Adrenal gland (tissue), 5 donors: ENCODE data around the gene INPP4B.

ENCODE experiments used
- POLR2A ChIP-seq, 2 donors: fragments of 450-650 bp; IDR thresholded peaks; one replicate each; pipeline ENCODE4 v1.6.1; 2017; ENCODE audit warnings: antibody characterized with exemption in 2 of 2, mild to moderate bottlenecking in 2 of 2, moderate library complexity in 1 of 2
- TF ChIP-seq, protein P1 (sequence below), 6 experiments: fragments of 450-650 bp in 4 of 6; fragments of 200-600 bp in 2 of 6; sonication (generic) in 1 of 6; IDR thresholded peaks; 1 replicate in 5 of 6; 2 replicates in 1 of 6; pipeline versions ENCODE4 v1.5.1 to v1.8.0; 2016 to 2021; ENCODE audit warnings: antibody characterized with exemption in 6 of 6, mild to moderate bottlenecking in 2 of 6, moderate library complexity in 1 of 6
- donor health status: DM: no; HTN: no; CAD: no.

DNA sequence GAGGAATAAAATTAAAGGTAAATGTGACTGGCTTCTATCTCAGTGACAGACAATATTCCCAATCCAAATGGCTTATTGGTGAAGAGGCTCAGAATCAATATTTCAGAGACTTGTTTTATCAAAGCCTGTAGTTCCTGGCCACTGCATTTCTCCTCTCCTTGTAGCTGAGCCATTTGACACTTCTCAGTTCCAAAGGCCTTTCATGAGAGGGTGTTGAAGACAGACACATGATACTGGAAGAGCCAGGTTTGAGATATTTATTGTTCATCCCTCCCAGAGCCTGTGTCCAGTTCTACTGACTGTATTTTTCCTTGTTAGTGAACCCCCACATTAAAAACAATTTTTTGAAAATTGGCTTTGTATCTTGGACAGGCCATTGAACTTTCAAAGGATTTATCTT is 12.9 kb upstream of the INPP4B start:
- TF ChIP-seq, protein P1, sequence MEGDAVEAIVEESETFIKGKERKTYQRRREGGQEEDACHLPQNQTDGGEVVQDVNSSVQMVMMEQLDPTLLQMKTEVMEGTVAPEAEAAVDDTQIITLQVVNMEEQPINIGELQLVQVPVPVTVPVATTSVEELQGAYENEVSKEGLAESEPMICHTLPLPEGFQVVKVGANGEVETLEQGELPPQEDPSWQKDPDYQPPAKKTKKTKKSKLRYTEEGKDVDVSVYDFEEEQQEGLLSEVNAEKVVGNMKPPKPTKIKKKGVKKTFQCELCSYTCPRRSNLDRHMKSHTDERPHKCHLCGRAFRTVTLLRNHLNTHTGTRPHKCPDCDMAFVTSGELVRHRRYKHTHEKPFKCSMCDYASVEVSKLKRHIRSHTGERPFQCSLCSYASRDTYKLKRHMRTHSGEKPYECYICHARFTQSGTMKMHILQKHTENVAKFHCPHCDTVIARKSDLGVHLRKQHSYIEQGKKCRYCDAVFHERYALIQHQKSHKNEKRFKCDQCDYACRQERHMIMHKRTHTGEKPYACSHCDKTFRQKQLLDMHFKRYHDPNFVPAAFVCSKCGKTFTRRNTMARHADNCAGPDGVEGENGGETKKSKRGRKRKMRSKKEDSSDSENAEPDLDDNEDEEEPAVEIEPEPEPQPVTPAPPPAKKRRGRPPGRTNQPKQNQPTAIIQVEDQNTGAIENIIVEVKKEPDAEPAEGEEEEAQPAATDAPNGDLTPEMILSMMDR (IDR thresholded peaks at IDR 0.05): no peak
- TF ChIP-seq POLR2A (IDR thresholded peaks at IDR 0.05): no peak
